Muscle of leg (tissue), 11 donors: Measurements from ENCODE around the gene MINDY4B. TPM values are rescaled to one million over a fixed set of nuclear protein-coding genes. Genes with fewer than 3 reads are reported as not detected.

Experiments
- DNase-seq: peaks from one replicate; pipeline ENCODE4 v3.0.0; 2013
- H3K27ac ChIP-seq: one replicate; pipeline ENCODE4 v1.5.1; 2013; ENCODE audit warnings: mild to moderate bottlenecking, low read length, control low read depth
- H3K27me3 ChIP-seq: one replicate; pipeline ENCODE4 v1.6.1; 2013; ENCODE audit warnings: low read length; ENCODE audit not compliant: control insufficient read depth, insufficient read depth
- H3K36me3 ChIP-seq: one replicate; pipeline ENCODE4 v1.6.1; 2013; ENCODE audit warnings: low read length; ENCODE audit not compliant: control insufficient read depth, insufficient read depth
- H3K4me1 ChIP-seq: one replicate; pipeline ENCODE4 v1.6.1; 2013; ENCODE audit warnings: low read length; ENCODE audit not compliant: control insufficient read depth, insufficient read depth
- H3K4me3 ChIP-seq: one replicate; pipeline ENCODE4 v1.5.1; 2013; ENCODE audit warnings: low read length, control low read depth
- H3K9me3 ChIP-seq: replicated peaks from 2 replicates; pipeline ENCODE4 v1.6.1; 2013; ENCODE audit warnings: low read depth, low read length; ENCODE audit not compliant: control insufficient read depth
- WGBS: methylation state at CpG from one replicate; pipeline ENCODE4 v1.1.5; 2013; ENCODE audit warnings: missing lambda C conversion rate; ENCODE audit not compliant: insufficient coverage; 5-methylcytosine and 5-hydroxymethylcytosine counted together
- polyA plus RNA-seq, 8 donors: library from polyadenylated mRNA; unstranded; fragments of 120-200 nt; gene quantifications; one replicate each; pipeline versions ENCODE4 v1.2.1 to v1.2.3, GENCODE V29; 2013; ENCODE audit warnings: inconsistent platforms in 1 of 8, low replicate concordance in 1 of 8; ENCODE audit not compliant: insufficient read length in 8 of 8, insufficient read depth in 1 of 8
- total RNA-seq: library from RNA; stranded (reverse); fragments of 120-200 nt; gene quantifications from one replicate; pipeline ENCODE4 v1.2.4, GENCODE V29; 2013

The MINDY4B gene
- total and polyA plus RNA-seq, 9 donors, result 0.47 to 4.8 (median 1.4) TPM

DNA sequence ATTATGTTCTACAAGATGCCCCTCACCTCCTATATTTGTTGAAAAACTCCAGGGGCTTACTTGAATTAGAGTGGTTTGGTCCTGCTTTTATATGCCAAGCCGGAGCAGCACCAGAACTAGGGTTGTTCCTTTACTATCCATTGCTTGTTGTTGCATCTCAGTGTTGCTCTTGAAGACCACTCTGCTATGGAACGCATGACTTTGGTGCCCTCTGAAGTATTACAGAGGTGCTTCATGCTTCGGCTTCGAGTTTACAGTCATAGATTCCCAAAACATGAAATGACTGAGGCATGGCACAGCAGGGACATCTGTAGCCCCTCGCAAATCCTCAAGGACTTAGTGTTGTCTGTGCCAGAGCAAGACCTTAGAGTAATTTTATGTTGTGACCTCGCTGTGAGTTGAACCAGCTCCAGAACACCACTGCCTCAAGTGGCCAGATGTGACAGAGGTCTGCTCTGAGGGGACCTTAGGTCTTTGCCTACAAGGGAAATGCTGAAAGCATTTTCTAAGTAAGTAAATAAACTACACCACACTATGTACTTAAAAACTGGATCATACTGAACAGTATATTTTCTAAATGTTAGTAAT lies 75.1 kb downstream of the MINDY4B start:
- Histone ChIP-seq H3K36me3 (no peaks in the 10 kb centered on the region), H3K27ac (no peak overlapping the region), H3K27me3 (no peaks in the 10 kb centered on the region), H3K4me1 (peaks cover 12% of the 10 kb centered on the region), H3K4me3 (no peak overlapping the region), H3K9me3 (no peaks in the 10 kb centered on the region)
- WGBS, result 88% methylated on average over 4 of the region's 6 CpGs
- no peak for DNase-seq

DNA sequence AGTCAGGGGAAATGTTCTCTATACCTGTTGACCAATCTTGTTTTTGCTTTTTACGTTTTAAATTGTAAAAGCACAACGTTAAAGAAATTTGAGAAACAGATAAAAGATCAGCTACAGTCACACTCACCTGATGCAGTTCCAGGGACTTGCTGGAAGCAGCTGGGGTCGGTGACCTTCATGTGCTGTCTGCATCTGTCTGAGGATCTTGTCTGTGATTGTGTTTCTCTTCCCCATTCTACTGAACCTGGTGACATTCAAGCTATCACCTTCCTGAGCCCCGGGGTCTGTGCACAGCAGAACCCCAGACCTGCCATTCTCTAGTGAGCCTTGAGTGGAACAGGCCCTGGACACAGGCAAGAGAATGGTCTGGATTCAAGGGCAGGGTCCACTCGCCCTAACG lies 75.8 kb downstream of the MINDY4B start:
- H3K27me3 ChIP-seq, result no peaks in the 10 kb centered on the region
- H3K36me3 ChIP-seq, result no peaks in the 10 kb centered on the region
- H3K27ac ChIP-seq, result no peak overlapping the region
- H3K9me3 ChIP-seq, result no peaks in the 10 kb centered on the region
- peaks cover 14% of the 10 kb centered on the region for H3K4me1 ChIP-seq
- no peak overlapping the region for H3K4me3 ChIP-seq
- 93% methylated on average over 2 of the region's 6 CpGs for whole genome bisulfite sequencing
- DNase-seq, result no peak

DNA sequence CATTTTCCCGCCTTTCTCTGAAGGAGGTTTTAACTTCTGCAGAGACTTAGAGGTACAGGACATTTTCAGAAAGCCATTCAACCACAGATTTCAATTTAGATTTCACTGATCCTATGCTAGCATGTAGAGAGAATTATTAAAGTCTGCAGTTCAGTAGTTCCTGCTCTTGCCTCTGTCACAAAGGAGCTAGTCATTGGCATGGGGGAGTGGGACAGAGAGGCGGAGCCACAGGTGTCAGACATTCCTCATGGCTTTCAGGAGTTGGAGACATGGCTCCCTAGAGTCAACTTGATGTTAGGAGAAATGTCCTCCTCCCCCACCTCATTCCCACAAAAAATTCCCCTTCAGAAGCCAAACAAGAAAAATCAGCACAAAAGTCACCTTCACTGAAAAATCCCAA lies 76.2 kb downstream of the MINDY4B start:
- H3K27ac ChIP-seq, result no peak overlapping the region
- no peaks in the 10 kb centered on the region for H3K27me3 ChIP-seq
- no peaks in the 10 kb centered on the region for H3K9me3 ChIP-seq
- H3K36me3 ChIP-seq, result no peaks in the 10 kb centered on the region
- no CpG with 5 or more reads among the region's 2 CpGs for WGBS
- H3K4me1 ChIP-seq, result peaks cover 14% of the 10 kb centered on the region
- DNase-seq, result no peak
- H3K4me3 ChIP-seq, result no peak overlapping the region

DNA sequence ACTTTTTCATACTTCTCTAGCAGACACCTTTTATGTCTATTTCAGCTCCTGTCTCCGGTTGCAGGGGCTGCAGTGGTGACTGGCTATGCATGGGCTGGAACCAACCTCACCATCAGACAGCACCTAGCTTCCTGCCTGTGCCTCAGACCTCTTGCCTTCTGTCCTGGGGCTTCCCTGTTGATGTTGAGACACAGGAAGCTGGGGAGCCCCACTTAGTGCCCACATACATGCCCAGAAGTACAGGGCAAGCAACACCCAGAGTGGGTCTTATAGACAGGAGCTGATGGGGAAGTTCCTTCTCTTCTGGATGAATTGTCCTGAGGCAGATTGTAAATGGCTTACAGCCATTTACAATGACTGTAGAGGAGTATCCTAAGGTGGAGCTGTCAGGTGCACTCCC lies 77.0 kb downstream of the MINDY4B start:
- H3K27me3 ChIP-seq, result no peaks in the 10 kb centered on the region
- no peaks in the 10 kb centered on the region for H3K9me3 ChIP-seq
- DNase-seq, result no peak
- no peak overlapping the region for H3K27ac ChIP-seq
- H3K4me3 ChIP-seq, result no peak overlapping the region
- no peaks in the 10 kb centered on the region for H3K36me3 ChIP-seq
- peaks cover 14% of the 10 kb centered on the region for H3K4me1 ChIP-seq
- 100% methylated on average over 1 of the region's 1 CpG for WGBS

DNA sequence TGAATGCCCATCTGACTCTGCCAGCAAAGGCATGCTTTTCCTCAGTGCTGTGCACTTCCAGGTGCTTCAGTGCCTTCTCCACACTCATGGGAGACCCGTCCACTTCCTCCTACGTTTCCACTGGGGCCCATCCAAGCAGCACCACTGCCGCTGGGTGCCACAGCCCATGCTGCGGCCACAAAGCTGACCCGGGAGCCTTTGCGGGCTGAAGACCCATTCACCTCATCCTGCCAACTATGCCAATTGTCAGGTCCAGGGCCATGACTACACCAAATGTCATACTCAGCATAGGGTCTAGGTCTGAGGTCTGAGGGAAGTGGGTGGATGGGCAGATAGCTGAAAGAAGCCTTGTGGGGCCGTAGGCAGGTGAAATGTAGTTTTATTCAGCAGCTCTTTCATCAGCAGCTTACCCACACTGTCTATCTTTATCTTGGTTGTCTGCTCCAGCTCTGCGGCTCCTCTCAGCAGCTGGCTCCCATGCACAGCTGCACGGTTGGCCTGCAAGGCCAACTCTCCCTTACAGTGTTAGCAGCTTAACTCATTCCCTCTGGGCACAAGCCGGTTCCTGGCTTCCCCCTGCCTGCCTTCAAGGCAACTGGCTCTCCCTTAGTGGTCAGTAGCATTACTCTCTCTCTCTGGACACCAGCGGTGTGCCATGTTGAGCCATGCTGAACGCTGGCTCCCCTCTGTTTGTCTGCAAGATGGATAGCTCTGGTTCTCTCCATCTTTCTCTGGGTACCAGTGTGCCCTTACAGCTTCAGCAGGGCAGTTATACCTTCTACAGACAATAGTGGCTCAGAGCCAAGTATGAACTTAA lies 78.6 kb downstream of the MINDY4B start:
- H3K9me3 ChIP-seq, result no peaks in the 10 kb centered on the region
- peaks cover 14% of the 10 kb centered on the region for H3K4me1 ChIP-seq
- H3K27ac ChIP-seq, result no peak overlapping the region
- no peak overlapping the region for H3K4me3 ChIP-seq
- H3K27me3 ChIP-seq, result no peaks in the 10 kb centered on the region
- DNase-seq, result peak; percentile 20
- WGBS, result 60% methylated on average over 8 of the region's 12 CpGs
- no peaks in the 10 kb centered on the region for H3K36me3 ChIP-seq

DNA sequence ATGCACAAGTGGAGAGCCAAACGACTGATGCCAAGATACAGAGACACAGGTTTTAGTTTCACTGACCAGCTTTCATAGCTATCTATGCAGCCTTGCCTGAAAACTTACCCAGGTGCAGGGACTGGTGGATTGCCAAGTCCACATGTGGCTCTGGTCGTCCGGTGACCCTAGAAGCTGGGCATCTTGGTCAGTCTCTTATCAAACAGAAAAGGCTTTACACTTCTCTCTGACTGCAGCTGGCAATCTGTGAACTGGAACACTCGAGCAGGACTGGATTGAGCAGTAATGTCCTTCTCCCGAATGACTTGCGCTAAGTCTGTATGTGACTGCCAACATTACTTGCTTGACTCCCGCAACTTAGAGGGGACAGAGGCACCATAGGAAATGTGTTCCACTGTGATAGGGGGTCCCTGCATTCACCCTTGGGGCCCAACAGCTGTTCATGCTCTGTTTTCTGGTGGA lies 79.3 kb downstream of the MINDY4B start:
- 30% methylated on average over 7 of the region's 7 CpGs for WGBS
- Histone ChIP-seq H3K9me3 (no peaks in the 10 kb centered on the region), H3K27ac (no peak overlapping the region), H3K4me3 (no peak overlapping the region), H3K36me3 (no peaks in the 10 kb centered on the region), H3K4me1 (peaks cover 14% of the 10 kb centered on the region), H3K27me3 (no peaks in the 10 kb centered on the region)
- peak; percentile 23 for DNase-seq

DNA sequence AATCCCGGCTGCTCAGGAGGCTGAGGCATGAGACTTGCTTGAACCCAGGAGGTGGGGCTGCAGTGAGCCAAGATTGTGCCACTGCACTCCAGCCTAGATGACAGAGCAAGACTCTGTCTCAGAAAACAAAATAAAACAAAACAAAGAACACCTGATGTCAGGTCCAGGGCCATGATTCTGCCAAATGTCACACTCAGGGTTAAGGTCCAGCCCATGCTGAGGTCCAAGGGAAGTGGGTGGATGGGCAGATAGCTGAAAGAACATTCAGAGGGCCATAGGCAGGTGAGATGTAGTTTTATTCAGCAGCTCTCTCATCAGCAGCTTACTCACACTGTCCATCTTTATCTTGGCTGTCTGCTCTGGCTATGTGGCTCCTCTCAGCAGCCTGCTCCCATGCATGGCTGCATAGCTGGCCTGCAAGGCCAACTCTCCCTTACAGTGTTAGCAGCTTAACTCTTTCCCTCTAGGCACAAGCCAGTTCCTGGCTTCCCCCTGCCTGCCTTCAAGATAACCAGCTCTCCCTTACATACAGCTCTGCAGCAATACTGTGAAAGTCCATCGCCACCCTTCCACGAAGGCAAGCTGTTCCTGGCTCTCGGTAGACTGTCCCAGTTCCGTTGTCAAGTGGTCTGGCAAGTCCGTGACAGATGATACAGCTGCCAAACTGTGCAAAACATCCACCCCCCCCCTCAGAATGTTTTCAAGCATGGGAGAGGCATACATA lies 79.9 kb downstream of the MINDY4B start:
- H3K9me3 ChIP-seq, result no peaks in the 10 kb centered on the region
- H3K27ac ChIP-seq, result no peak overlapping the region
- no peak for DNase-seq
- no peaks in the 10 kb centered on the region for H3K36me3 ChIP-seq
- no peak overlapping the region for H3K4me3 ChIP-seq
- H3K4me1 ChIP-seq, result peaks cover 14% of the 10 kb centered on the region
- WGBS, result 70% methylated on average over 4 of the region's 6 CpGs
- no peaks in the 10 kb centered on the region for H3K27me3 ChIP-seq

DNA sequence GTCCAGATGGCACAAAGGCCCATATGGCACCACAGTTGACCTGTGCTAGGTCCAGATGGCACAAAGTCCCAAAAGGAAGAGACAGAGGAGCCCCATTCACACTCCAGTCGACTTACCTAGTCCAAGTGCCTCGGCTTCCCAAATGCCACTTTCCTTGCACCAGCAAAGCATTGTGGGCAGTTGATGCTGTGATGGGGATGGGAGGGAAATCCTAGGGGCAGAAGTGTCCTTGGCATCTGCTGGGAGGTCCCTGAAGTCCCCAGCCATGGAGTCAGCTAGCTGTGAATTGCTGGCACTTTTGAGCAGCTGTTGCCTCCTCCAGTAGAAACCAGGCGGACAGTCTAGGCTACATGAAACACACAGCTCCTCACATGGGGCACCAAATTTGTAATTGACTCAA lies 82.0 kb downstream of the MINDY4B start:
- Histone ChIP-seq H3K4me1 (peaks cover 14% of the 10 kb centered on the region), H3K27me3 (no peaks in the 10 kb centered on the region), H3K9me3 (no peaks in the 10 kb centered on the region), H3K36me3 (no peaks in the 10 kb centered on the region), H3K27ac (no peak overlapping the region), H3K4me3 (no peak overlapping the region)
- 83% methylated on average over 1 of the region's 3 CpGs for WGBS
- DNase-seq, result no peak

DNA sequence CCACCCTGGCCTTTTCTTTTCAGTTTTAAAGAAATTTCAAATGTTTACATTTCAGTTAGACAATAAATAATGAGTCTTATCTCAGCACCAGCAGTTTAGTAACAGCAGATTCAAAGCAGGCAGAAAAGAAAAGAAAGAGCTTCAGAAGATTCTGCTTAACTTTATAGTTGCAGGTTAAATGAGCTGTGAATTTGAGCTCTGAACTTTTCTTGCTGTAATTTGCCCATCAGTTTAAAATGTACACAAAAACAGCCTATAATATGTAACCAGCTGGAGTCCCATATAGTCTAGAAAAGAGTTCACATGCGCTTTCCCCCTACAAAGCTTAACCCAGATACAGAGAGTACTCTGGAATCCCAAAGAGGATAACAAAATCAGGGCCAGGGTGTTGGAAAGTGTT lies 82.6 kb downstream of the MINDY4B start:
- H3K36me3 ChIP-seq, result no peaks in the 10 kb centered on the region
- no peaks in the 10 kb centered on the region for H3K9me3 ChIP-seq
- DNase-seq, result no peak
- no CpG with 5 or more reads among the region's 1 CpG for WGBS
- no peak overlapping the region for H3K4me3 ChIP-seq
- no peak overlapping the region for H3K27ac ChIP-seq
- H3K27me3 ChIP-seq, result no peaks in the 10 kb centered on the region
- H3K4me1 ChIP-seq, result peaks cover 14% of the 10 kb centered on the region
